ENCODE results near the gene ACSF2.
"Not testable (repeated sequence)": the region's sequence is repeated elsewhere in the genome, so short reads cannot be mapped to it uniquely, and the experiment has no call there.

The ACSF2 gene

GRCh38 chr17:50465171-50465570, 39.2 kb downstream of the ACSF2 start:
- TF ChIP-seq JUND (IDR thresholded peaks at IDR 0.05; ENCODE audit: low read depth), result no peak
- in situ Hi-C loops (cut with HindIII; ENCODE audit: low pct_unique_long_range_greater_than_20kb, low sequenced_read_pairs), result no loop called here

GRCh38 chr17:50465635-50466034, 39.6 kb downstream of the ACSF2 start:
- no peak for DNase-seq (ENCODE audit: low read depth in 1 of 2, low spot score in 1 of 2)
- no peak for TF ChIP-seq JUND (IDR thresholded peaks at IDR 0.05; ENCODE audit: low read depth)
- in situ Hi-C loops (cut with HindIII; ENCODE audit: low pct_unique_long_range_greater_than_20kb, low sequenced_read_pairs), result no loop called here

More at GRCh38 chr17:50465171-50465570, 39.2 kb downstream of the ACSF2 start:
- no peak for DNase-seq (ENCODE audit: low read depth in 1 of 2, low spot score in 1 of 2)

GRCh38 chr17:50466371-50467113, 40.5 kb downstream of the ACSF2 start:
- no peak for TF ChIP-seq JUND (IDR thresholded peaks at IDR 0.05; ENCODE audit: low read depth)
- DNase-seq (ENCODE audit: low read depth in 1 of 2, low spot score in 1 of 2), result peak in 1 of 2 experiments; percentile 82
- in situ Hi-C loops (cut with HindIII; ENCODE audit: low pct_unique_long_range_greater_than_20kb, low sequenced_read_pairs), result no loop called here

- no peak for DNase-seq (ENCODE audit: low read depth in 1 of 2, low spot score in 1 of 2)
- no peak for TF ChIP-seq JUND (IDR thresholded peaks at IDR 0.05; ENCODE audit: low read depth)
These were observed 41.3 kb downstream of the ACSF2 start for GRCh38 chr17:50467114-50467854.

GRCh38 chr17:50467855-50468303, 41.9 kb downstream of the ACSF2 start:
- in situ Hi-C loops (cut with HindIII; ENCODE audit: low pct_unique_long_range_greater_than_20kb, low sequenced_read_pairs), result no loop called here
- no peak for DNase-seq (ENCODE audit: low read depth in 1 of 2, low spot score in 1 of 2)
- no peak for TF ChIP-seq JUND (IDR thresholded peaks at IDR 0.05; ENCODE audit: low read depth)

More at GRCh38 chr17:50467114-50467854, 41.3 kb downstream of the ACSF2 start:
- in situ Hi-C loops (cut with HindIII; ENCODE audit: low pct_unique_long_range_greater_than_20kb, low sequenced_read_pairs), result no loop called here

GRCh38 chr17:50468304-50469207, 42.5 kb downstream of the ACSF2 start, which contains the start of gene CHAD:
TSS of gene CHAD (minus strand) at chr17:50468880. CDS start at chr17:50468813, 67 bp downstream.
- in situ Hi-C loops (cut with HindIII; ENCODE audit: low pct_unique_long_range_greater_than_20kb, low sequenced_read_pairs), result no loop called here
- no peak for TF ChIP-seq JUND (IDR thresholded peaks at IDR 0.05; ENCODE audit: low read depth)
- no peak for DNase-seq (ENCODE audit: low read depth in 1 of 2, low spot score in 1 of 2)

- no peak for DNase-seq (ENCODE audit: low read depth in 1 of 2, low spot score in 1 of 2)
- in situ Hi-C loops (cut with HindIII; ENCODE audit: low pct_unique_long_range_greater_than_20kb, low sequenced_read_pairs), result no loop called here
- TF ChIP-seq JUND (IDR thresholded peaks at IDR 0.05; ENCODE audit: low read depth), result no peak
These were observed 43.2 kb downstream of the ACSF2 start for GRCh38 chr17:50469208-50469605.

GRCh38 chr17:50469671-50470305, 43.8 kb downstream of the ACSF2 start:
- TF ChIP-seq JUND (IDR thresholded peaks at IDR 0.05; ENCODE audit: low read depth), result no peak
- in situ Hi-C loops (cut with HindIII; ENCODE audit: low pct_unique_long_range_greater_than_20kb, low sequenced_read_pairs), result no loop called here
- DNase-seq (ENCODE audit: low read depth in 1 of 2, low spot score in 1 of 2), result no peak

GRCh38 chr17:50470426-50470825, 44.4 kb downstream of the ACSF2 start:
- no peak for TF ChIP-seq JUND (IDR thresholded peaks at IDR 0.05; ENCODE audit: low read depth)
- DNase-seq (ENCODE audit: low read depth in 1 of 2, low spot score in 1 of 2), result no peak
- in situ Hi-C loops (cut with HindIII; ENCODE audit: low pct_unique_long_range_greater_than_20kb, low sequenced_read_pairs), result no loop called here

GRCh38 chr17:50471009-50471905, 45.2 kb downstream of the ACSF2 start:
- in situ Hi-C loops (cut with HindIII; ENCODE audit: low pct_unique_long_range_greater_than_20kb, low sequenced_read_pairs), result no loop called here
- no peak for DNase-seq (ENCODE audit: low read depth in 1 of 2, low spot score in 1 of 2)

GRCh38 chr17:50472286-50472685, 46.3 kb downstream of the ACSF2 start:
- TF ChIP-seq JUND (IDR thresholded peaks at IDR 0.05; ENCODE audit: low read depth), result no peak
- DNase-seq (ENCODE audit: low read depth in 1 of 2, low spot score in 1 of 2), result no peak
- in situ Hi-C loops (cut with HindIII; ENCODE audit: low pct_unique_long_range_greater_than_20kb, low sequenced_read_pairs), result no loop called here

More at GRCh38 chr17:50471009-50471905, 45.2 kb downstream of the ACSF2 start:
- TF ChIP-seq JUND (IDR thresholded peaks at IDR 0.05; ENCODE audit: low read depth), result no peak

- peak in 1 of 2 experiments; percentile 71 for DNase-seq (ENCODE audit: low read depth in 1 of 2, low spot score in 1 of 2)
- in situ Hi-C loops (cut with HindIII; ENCODE audit: low pct_unique_long_range_greater_than_20kb, low sequenced_read_pairs), result not testable (repeated sequence)
These were observed 46.7 kb downstream of the ACSF2 start for GRCh38 chr17:50472761-50473161.

Measured in T47D (cell line).